ENCODE data around the gene HSPA6.
"Not testable (repeated sequence)": the region's sequence is repeated elsewhere in the genome, so short reads cannot be mapped to it uniquely, and the experiment has no call there.

GRCh38 chr1:161529463-161530104 is 5.2 kb downstream of the HSPA6 start:
- TF ChIP-seq EZH2phosphoT487 (conservative IDR thresholded peaks at IDR 0.05; ENCODE audit: low read length), result not testable (repeated sequence)
- TF ChIP-seq, protein P1, sequence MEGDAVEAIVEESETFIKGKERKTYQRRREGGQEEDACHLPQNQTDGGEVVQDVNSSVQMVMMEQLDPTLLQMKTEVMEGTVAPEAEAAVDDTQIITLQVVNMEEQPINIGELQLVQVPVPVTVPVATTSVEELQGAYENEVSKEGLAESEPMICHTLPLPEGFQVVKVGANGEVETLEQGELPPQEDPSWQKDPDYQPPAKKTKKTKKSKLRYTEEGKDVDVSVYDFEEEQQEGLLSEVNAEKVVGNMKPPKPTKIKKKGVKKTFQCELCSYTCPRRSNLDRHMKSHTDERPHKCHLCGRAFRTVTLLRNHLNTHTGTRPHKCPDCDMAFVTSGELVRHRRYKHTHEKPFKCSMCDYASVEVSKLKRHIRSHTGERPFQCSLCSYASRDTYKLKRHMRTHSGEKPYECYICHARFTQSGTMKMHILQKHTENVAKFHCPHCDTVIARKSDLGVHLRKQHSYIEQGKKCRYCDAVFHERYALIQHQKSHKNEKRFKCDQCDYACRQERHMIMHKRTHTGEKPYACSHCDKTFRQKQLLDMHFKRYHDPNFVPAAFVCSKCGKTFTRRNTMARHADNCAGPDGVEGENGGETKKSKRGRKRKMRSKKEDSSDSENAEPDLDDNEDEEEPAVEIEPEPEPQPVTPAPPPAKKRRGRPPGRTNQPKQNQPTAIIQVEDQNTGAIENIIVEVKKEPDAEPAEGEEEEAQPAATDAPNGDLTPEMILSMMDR (IDR thresholded peaks at IDR 0.05; ENCODE audit: insufficient read depth, low read length, poor library complexity, severe bottlenecking), result not testable (repeated sequence)

Data from SU-DHL-6 (cell line).